DMS153 (cell line): ENCODE data around the gene EPC1.
"Not testable (repeated sequence)": the region's sequence is repeated elsewhere in the genome, so short reads cannot be mapped to it uniquely, and the experiment has no call there.

Experiments used
- DNase-seq: peaks from one replicate; lab custom pipeline; 2025; lab: John Stamatoyannopoulos, UW

Gene EPC1

DNA sequence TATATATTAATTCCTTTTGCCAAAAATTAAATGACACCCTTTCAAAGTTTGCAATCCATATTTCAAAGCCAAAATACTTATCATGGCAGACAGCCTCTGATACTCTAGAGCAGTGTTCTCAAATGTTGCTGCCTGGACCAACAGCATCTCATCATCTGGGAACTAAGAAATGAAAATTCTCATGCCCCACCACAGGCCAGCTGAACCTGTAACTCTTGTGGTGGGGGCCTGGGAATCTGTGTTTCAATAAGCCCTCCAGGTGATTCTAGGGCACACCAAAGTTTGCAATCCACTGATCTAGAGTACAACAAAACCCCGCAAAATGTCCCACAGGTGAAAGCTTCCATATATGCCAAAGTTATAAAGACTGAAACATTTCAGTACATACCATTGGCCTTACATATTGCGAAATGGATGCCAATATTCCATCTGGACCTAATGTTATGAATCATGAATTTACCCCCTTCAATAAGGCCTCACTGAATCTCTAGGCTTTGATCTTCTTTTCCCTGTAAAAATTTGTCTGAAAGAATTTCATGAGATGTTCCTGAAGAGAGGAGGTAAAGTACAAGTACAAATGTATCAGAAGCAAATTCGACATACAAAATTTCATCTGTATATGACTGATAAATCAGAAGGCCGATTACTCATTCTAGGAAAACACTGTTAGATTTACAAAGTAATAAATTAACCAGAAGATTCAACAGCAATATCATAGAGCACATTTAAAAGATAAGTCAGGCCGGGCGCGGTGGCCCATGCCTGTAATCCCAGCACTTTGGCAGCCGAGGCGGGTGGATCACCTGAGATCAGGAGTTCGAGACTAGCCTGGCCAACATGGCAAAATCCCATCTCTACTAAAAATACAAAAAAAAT is 25.3 kb upstream of the EPC1 start:
- DNase-seq: no peak

DNA sequence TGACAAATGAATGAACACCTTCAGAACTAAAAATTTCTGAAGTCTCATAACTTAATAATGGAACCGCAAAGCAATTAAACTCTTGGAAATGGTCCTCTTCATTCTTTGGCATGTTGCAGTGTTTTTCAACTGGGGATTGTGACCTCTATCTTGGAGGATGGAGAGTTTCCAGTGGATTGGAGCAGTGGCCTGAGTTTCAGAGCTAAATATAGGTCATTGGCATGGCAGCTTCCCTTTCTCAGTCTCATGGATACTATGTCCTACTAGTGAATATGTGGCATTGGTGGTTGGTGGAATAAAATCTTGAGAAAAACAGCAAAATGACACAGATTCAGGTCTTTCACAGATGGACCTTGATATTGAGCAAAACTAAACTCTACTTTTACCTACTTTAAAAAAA is 24.1 kb upstream of the EPC1 start:
- no peak for DNase-seq

DNA sequence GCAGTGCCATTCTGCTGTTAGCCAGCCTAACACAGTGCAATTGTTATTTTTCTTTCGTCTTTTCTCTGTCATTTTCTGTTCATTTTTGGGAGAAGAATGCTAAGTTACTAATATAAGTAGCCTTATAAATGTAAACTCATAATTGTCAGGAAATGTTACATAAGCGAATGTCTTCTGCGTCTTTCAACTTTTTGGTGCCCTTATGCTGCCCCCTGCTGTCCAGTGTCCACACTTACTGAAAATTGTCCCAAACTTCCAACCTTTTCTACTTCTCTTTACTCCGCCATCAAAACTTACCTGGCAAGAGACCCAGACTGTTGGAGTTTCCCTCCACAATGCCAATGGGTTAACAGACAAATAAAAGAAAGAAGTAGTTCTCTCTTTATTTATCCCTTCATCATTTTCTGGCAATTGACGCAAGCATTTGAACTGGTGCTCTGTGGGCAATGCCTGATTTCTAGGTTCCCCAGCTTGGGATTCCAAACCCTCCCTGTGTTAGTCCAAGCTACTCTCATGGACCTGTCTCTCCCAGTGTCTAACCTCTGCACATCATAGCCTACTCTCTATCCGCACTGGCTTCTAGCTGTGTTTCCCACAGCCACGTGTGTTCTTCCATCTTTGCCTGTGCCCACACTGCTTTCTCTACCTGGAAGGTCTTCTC is 21.0 kb upstream of the EPC1 start:
- DNase-seq: no peak

DNA sequence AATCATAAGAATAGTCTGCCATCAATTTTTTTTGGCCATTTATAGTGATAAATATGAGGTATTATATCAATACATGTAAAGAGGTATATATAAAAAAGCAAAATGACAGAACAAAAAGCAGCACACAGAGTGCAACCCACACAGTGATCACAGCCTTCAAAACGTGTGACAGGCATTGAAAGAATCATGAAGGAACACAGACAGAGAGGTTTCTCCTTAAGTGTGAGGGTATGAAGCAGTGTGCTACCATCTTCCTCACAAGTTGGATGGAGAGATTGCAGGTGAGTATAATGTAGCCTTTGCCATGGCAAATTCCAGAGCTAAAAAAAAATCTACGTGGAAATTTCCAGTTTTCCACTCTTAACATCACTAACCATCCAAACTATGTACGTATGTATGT is 19.6 kb upstream of the EPC1 start:
- no peak for DNase-seq

DNA sequence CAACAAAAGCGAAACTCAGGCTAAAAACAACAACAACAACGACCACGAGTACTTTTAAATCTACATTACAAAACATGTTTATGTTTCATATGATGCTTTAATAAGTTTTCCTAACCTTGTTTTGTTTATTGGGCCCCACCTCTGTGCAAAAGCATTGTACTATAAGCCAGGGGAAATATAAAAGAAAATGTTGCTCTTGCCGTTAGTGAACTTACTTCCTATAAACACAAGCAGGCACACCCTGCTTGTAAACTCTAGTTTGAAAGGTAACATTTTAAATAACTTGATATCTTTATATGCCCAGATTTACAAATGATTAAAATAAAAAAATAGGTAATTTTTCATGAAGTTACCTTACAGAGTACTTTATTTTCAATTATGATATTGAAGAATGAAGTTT is 19.2 kb upstream of the EPC1 start:
- no peak for DNase-seq

DNA sequence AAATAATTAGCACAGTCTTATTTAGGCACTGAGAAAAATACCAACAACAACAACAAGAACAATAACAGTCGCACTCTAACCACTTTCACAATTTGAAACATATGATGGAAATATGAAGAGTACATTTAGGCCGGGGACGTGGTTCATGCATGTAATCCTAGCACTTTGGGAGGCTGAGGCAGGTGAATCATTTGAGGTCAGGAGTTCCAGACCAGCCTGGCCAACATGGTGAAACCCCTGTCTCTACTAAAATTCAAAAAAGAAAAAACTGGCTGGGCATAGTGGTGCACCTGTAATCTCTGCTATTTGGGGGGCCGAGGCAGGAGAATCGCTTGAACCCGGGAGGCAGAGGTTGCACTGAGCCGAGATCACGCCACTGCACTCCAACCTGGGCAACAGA is 18.4 kb upstream of the EPC1 start:
- DNase-seq: not testable (repeated sequence)

DNA sequence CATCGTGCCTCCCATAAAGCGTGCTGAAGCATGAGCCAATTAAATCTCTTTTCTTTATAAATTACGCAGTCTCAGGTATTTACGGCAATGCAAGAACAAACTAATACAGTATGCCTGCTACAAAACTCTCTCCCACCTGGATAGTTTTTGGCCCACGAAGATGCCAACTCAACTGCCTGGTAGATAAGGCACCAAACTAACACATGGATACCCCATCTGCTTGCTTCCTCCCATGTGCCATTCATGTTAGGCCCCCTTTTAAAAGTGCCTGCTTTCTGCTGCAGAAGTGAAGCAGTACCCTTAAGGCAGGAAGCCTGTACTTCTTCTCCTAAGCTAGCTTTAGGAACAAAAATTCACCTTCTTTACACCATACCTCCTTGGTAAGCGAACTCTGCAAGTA is 15.6 kb upstream of the EPC1 start:
- no peak for DNase-seq

DNA sequence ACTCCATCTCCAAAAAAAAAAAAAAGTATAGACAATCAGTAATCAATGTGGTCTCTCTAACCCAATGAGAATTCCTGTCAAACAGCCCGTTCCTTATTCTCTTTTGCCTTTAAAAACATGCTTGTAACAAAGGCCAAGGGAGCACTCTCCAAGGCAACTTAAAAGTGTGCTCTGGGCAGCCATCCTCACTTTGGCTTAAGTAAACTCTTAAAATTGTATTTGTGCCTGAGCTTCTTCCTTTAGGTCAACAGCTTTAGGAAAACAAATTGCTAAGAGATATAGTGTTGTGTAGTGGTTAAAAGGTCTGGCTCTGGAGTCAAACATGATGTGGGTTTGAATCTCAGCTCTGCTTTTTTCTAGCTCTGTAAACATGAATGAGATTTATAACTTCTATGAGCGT is 13.9 kb upstream of the EPC1 start:
- no peak for DNase-seq

DNA sequence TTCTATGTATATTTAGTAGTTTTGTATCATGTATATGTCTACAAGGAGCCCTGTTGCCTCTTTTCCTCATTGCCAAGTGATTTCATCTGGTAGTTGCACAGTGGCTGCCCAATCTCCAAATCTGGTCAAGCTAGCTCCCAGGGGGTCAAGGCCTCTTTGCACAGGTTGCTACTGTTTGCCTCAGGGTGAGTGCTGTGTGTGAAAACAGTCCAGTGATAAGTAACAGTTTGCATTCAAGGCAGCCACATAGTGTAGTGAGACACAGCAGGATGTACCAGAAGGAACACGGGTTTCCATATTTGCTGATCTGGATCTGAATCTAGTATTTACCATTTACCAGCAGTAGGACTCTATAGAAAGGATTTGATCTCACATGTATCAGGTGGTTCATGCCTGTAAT is 13.3 kb upstream of the EPC1 start:
- DNase-seq: no peak

DNA sequence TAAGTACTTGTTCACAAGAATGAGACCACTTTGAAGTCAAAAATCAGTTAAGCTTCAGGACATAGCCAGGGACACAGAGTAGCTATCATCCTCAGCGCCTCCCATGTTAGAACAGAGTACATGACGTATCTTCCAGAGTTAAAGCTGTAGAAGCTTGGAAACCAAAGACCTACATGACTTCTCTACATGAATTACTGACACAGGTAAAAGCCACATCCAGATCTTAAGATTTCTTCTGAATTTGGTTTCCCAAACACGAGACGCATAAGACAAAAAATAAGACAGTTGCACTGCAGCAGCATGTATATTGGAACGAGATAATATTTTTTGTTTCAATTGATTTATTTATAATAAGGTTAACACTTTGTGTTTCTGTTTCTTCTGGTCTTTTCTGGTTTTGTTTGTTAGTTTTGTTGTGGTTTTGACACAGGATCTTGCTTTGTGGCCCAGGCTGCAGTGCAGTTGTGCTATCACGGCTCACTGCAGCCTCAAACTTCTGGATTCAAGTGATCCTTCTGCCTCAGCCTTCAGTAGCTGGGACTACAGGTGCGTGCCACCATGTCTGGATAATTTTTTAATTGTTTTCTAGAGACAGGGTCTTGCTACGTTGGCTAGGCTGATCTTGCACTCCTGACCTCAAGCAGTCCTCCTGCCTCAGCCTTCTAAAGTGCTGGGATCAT is 10.2 kb upstream of the EPC1 start:
- no peak for DNase-seq

DNA sequence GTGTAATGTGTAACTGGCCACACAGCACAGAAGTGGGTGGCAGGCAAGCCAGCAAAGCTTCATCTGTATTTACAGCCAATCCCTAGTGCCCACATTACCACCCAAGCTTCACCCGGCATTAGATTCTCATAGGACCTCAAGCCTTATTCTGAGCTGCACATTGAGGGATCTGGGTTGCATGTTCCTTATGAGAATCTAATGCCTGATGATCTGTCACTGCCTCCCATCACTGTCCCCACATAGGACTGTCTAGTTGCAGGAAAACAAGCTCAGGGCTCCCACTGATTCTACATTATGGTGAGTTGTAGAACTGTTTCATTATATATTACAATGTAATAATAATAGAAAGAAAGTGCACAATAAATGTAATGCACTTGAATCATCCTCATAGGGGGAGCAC is 7.7 kb upstream of the EPC1 start:
- not testable (repeated sequence) for DNase-seq

DNA sequence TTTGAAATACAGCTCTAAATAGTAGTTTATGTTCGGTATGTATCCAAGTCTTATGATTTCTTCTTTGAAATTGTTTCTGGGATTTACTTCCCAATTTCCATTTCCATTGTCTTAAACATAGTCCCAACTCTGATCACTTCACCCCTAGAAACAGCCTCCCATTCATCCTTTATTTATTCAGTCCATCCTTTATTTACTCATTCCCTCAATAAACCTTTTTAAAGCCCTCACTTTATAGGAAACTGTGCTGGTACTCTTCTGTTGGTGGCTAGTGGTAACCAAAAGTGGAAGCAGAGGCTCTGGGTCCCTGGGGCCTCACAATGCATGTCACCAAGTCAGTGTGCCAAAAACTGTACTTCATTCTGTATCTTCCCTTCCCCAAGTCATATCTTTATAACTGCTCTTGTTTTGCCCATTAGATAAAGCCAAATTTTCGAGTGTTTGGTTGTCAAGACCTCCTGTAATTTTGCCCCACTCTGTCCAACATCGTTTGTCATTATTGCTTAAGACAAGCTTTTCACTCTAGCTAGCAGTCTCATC is 3.9 kb upstream of the EPC1 start:
- no peak for DNase-seq

DNA sequence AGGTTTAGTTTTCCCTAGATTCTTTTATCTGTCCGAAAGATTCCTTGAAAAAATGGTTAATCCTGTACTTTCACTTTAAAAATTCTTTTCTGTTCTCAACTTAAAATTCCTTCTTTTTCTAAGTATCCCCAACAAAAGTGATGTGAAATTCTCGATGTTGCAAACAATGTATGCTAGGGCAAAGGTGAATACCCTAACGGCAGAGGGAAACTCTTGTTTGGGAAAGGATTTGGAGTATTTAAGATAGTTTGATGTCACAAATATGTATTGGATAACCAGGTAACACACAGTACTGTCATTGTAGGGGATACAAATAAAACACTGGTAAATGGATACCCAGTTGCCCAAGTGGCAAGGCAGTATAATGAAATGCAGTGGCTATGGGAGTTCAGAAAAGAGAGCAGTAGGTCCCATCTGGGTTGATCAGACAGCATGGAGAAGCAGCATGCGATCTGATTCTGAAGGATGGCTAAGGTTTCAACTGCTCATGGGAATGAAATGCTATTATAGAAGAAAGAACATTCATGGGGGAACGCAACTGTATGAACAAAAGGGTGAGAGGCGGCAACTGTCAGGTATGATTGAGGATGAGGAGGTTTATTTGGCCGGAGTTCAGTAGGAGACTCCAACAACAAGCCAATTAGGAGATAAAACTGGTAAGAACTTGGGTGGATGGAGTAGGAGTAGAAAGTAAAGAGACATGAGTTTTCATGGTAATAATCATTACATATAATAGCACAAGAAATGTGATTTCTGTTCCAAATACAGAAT is 3.2 kb upstream of the EPC1 start:
- DNase-seq: peak; percentile 40

DNA sequence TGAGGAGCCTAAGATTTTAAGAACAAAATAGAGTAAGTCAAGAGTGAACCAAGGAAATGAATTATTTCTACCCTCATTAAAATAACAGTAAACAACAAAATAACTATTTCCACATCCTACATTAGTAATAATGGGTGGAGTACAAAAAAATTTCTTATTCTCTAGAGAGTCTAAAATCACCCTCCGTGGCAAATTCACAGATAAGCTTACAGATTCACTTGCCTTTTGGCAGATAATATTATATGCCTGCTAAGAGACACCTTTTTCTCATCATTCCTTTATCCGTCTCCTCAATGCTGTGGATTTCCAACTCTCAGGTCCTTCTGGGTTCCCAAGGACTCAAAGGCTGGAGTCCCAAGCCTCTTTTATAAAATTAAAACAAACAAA is 2.2 kb upstream of the EPC1 start:
- DNase-seq: no peak

DNA sequence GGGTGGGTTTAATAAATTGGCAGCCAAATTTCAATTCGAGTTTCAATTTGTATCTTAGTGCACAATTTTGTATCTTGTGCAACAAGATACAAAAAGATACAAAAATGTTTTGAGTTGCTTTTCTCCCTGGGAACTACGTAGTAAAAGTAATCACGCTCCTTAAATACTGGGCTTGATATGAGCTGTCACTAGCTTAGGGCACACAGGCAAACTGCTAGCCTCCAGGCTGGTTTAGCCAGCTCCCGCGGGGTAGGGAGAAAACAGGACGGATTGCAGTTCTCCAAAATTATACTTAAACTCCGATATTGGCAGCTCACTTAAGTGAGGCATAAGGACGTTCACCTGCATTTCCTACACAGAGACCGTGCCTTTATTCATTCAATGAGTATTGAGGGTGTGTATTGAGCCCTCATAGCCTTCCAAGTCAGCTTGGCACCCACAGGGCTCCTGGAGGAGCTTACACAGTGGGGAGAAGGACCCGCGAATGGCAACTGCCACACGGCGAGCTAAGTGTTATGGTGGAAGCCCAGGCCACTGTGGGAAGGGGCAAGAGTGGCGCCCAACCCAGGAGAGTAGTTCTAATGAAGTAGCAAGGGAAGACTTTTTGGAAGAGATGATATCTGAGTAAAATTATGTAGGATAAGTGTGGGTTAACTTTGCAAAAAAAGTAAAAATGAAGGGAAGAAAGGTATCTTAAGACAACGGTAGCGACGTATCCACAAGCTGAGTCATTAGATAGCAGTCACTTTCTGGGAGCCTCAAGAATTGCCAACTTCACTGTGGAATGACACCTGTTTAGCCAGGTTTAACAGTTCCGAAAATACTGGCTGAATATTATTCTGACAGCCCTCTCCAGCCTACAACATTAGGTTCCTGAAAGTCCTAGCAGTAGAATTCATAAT is 1.6 kb upstream of the EPC1 start:
- no peak for DNase-seq

DNA sequence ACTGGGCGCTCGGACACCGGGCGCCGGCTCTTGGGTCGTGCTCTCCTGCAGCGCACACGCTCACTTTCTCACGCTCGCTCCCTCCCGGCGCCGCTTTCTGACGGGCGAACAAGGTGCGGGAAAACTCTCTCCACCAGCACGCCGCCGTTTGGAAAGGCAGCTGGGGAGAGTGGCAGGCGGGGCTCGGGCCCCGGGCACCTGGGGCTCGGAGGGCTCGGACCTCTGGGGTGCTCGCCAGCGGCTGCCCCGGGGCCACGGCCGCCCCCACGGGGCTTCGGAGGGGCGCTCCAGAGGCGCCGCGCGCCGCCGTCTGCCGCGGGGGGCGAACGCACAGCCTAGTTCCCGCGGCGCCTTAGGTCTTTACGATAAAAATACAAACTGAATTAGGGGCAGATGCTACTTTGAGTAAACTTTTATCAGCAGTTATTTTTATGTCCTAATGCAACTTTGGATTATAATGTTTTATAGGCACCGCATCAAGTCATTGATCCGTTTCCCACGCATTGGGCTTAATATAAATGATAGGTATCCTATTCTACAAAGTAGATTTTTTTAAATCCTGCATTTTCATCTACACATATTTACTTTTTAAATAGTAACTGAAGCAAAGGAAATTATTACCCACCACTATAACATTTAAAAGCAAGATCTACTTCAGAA is 535 bp upstream of the EPC1 start:
- no peak for DNase-seq

DNA sequence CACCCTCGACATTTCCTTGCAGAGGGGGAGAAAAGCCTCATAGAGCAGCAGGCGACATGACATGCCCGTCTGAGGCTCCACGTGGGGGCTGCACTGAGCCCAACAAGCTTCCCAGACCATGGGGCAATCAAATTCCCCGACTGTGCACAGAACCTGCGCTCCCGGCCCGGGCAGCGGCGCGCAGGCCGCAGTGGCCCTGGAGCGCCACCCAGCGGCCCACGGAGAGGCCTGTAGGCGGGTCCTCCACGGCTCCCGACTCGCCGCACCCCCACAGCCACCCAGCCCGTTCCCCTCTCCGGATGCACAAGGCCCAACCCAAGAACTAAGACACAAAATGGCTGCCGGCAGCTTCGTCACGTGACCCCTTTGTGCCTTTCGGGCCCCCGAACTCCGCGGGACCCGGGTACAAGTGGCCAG is 816 bp downstream of the EPC1 start:
- DNase-seq: peak; percentile 76

DNA sequence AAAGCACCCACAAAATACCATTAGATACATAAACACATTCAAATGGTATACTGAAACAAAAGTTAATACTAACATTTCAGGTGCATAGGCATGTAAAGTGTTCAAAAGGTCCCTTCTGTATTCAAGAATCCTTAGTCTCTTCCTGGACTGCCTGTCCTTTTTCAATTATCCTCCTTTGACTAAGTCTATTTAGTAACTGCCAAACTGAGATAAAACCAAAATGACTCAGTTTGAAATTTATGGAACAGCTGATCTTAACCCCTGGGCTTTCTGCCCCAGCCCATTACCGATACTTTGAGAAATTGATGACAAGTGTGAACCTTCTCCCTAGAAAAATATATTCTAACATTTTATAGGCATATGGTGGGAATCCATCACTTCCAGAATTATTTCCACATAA is 5.4 kb downstream of the EPC1 start:
- DNase-seq: no peak

DNA sequence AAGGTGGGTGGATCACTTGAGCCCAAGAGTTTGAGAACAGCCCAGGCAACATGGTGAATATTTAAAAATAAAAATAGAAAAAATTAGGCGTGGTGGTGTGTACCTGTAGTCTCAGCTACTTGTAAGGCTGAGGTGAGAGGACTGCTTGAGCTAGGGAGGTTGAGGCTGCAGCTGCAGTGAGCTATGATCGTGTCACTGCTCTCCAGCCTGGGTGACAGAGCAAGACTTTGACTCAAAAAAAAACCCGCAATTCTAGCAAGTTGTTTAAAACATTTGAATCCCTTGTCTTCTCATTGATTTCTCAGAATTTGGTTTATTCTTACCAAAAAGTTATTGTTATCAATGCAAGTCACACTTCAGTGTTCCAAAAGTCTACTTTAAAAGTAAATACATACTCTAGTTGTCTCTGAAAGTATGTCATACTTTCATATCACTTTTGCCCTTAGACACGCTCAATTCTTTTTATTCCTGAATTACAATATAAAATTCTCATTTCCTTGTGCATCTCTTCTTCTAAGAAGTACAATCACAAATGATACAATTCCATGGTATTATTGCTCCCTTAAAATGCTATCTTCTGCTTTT is 6.3 kb downstream of the EPC1 start:
- DNase-seq: no peak

DNA sequence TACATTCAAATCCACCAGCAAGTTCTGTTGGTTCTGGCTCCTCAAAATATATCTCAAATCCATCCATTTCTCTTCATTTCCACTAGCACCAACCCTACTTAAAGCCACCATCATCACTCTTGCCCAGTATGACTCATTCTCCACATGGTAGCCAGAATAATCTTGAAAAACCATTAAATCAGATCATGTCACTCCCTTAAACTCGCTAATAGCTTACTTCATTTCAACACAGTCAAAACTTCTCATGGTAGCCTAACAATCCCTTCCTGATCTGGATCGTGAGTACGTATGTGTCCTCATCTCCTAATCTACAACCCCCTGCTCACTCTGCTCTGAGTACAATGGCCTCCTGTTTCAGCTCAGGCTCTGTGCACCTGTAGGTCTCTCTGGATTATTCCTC is 8.7 kb downstream of the EPC1 start:
- no peak for DNase-seq
